NCI-H187 (cell line): ENCODE results near the gene SEPTIN14.
"Not testable (repeated sequence)": the region's sequence is repeated elsewhere in the genome, so short reads cannot be mapped to it uniquely, and the experiment has no call there.

Experiments
- DNase-seq, 2 experiments: peaks; one replicate each; lab custom pipeline; 2025; lab: John Stamatoyannopoulos, UW

The SEPTIN14 gene

GRCh38 chr7:55784151-55784550, 78.4 kb downstream of the SEPTIN14 start:
- DNase-seq: no peak

GRCh38 chr7:55778631-55779030, 83.9 kb downstream of the SEPTIN14 start:
- DNase-seq: no peak

GRCh38 chr7:55776196-55776595, 86.4 kb downstream of the SEPTIN14 start:
- no peak for DNase-seq

GRCh38 chr7:55775051-55775420, 87.5 kb downstream of the SEPTIN14 start:
- DNase-seq: no peak

- DNase-seq: no peak
These were observed 88.1 kb downstream of the SEPTIN14 start for GRCh38 chr7:55774327-55775050.

- DNase-seq: no peak
These were observed 91.8 kb downstream of the SEPTIN14 start for GRCh38 chr7:55770778-55771177.

GRCh38 chr7:55753274-55753862, 109.2 kb downstream of the SEPTIN14 start:
- DNase-seq: not testable (repeated sequence)

GRCh38 chr7:55744706-55745105, 117.8 kb downstream of the SEPTIN14 start:
- not testable (repeated sequence) for DNase-seq
